HepG2 (cell line): ENCODE measurements around the gene MED12L. TPM values are rescaled to one million over a fixed set of nuclear protein-coding genes. Genes with fewer than 3 reads are reported as not detected.

Source experiments
- AGO1 ChIP-seq: fragments of 200-400 bp; formaldehyde crosslinking; IDR thresholded peaks from 2 replicates; pipeline ENCODE4 v1.6.1; 2017; ENCODE audit warnings: mild to moderate bottlenecking, low read depth, low read length, moderate library complexity; ENCODE audit not compliant: poor library complexity, severe bottlenecking
- AKAP8 ChIP-seq: sonication (generic); formaldehyde crosslinking; IDR thresholded peaks from 2 replicates; pipeline ENCODE4 v1.5.1; 2020; ENCODE audit warnings: mild to moderate bottlenecking, missing genetic modification reagents
- BORCS8-MEF2B ChIP-seq: sonication (generic); formaldehyde crosslinking; IDR thresholded peaks from 2 replicates; pipeline ENCODE4 v1.8.0; 2022; ENCODE audit warnings: mild to moderate bottlenecking, missing genetic modification reagents
- DPF2 ChIP-seq: sonication (generic); formaldehyde crosslinking; IDR thresholded peaks from 2 replicates; pipeline ENCODE4 v1.4.0; 2020; ENCODE audit warnings: mild to moderate bottlenecking, low read depth, missing genetic modification reagents, borderline replicate concordance
- FOXK1 ChIP-seq: sonication (generic); formaldehyde crosslinking; IDR thresholded peaks from 2 replicates; pipeline ENCODE4 v1.4.0; 2020; ENCODE audit warnings: low read depth, missing genetic modification reagents, borderline replicate concordance
- HMG20B ChIP-seq: conservative IDR thresholded peaks from 2 replicates; pipeline ENCODE4 v1.6.1; 2016; ENCODE audit warnings: missing genetic modification reagents, missing compliant biosample characterization
- KLF9 ChIP-seq: IDR thresholded peaks from 2 replicates; pipeline ENCODE4 v1.6.1; 2016; ENCODE audit warnings: low read depth
- MBD4 ChIP-seq: IDR thresholded peaks from 2 replicates; pipeline ENCODE4 v1.6.1; 2012; ENCODE audit warnings: low read length, inconsistent platforms, borderline replicate concordance
- NFIC ChIP-seq: IDR thresholded peaks from 2 replicates; pipeline ENCODE4 v1.6.1; 2012; ENCODE audit warnings: mild to moderate bottlenecking, low read length, inconsistent platforms
- SOX13 ChIP-seq, 3 experiments: fragments of 450-650 bp in 1 of 3; sonication (generic) in 1 of 3; formaldehyde crosslinking in 1 of 3; IDR thresholded peaks in 2 of 3; conservative IDR thresholded peaks in 1 of 3; 2 replicates each; pipeline versions ENCODE4 v1.5.0 to v1.6.1; 2016 to 2020; ENCODE audit warnings: antibody characterized with exemption in 1 of 3, mild to moderate bottlenecking in 1 of 3, missing compliant biosample characterization in 1 of 3, missing genetic modification reagents in 1 of 3, moderate library complexity in 1 of 3
- ZBTB26 ChIP-seq: IDR thresholded peaks from 2 replicates; pipeline ENCODE4 v1.6.1; 2016; ENCODE audit warnings: missing compliant biosample characterization, missing genetic modification reagents, borderline replicate concordance
- ZFY ChIP-seq: sonication (generic); formaldehyde crosslinking; IDR thresholded peaks from 2 replicates; pipeline ENCODE4 v1.4.0; 2020; ENCODE audit warnings: missing genetic modification reagents
- ZNF766 ChIP-seq: sonication (generic); formaldehyde crosslinking; IDR thresholded peaks from 2 replicates; pipeline ENCODE4 v1.5.0; 2020; ENCODE audit warnings: missing genetic modification reagents, borderline replicate concordance
- ZNF777 ChIP-seq: sonication (generic); formaldehyde crosslinking; IDR thresholded peaks from 2 replicates; pipeline ENCODE4 v1.4.0; 2020; ENCODE audit warnings: missing genetic modification reagents
- polyA plus RNA-seq, 8 experiments: library from polyadenylated mRNA; depleted of rRNA in 3 of 8; stranded (reverse) in 7 of 8; unstranded in 1 of 8; fragments of >200 nt; fragmentation: Illumina TruSeq in 4 of 8; extraction: Trizol in 4 of 8; gene quantifications; 2 replicates each; pipeline versions ENCODE4 v1.2.1 to v1.2.3, GENCODE V29; 2011 to 2016; ENCODE audit warnings: low read depth in 4 of 8, missing spikeins in 1 of 8, mixed read lengths in 1 of 8; ENCODE audit not compliant: insufficient read depth in 1 of 8
- total RNA-seq, 5 experiments: library from RNA; depleted of rRNA; stranded (reverse); fragments of >200 nt; fragmentation: Illumina TruSeq; extraction: Trizol; gene quantifications; 2 replicates each; pipeline ENCODE4 v1.2.3, GENCODE V29; 2016; ENCODE audit warnings: low read depth in 1 of 5
- TF ChIP-seq, protein P1 (sequence below): IDR thresholded peaks from 2 replicates; pipeline ENCODE4 v1.6.1; 2016
- TF ChIP-seq, protein P2 (sequence below): sonication (generic); IDR thresholded peaks from 2 replicates; pipeline ENCODE4 v1.6.1; 2016; ENCODE audit warnings: low read depth, borderline replicate concordance
- TF ChIP-seq, protein P3 (sequence below): sonication (generic); formaldehyde crosslinking; IDR thresholded peaks from 2 replicates; pipeline ENCODE4 v1.8.0; 2023; ENCODE audit warnings: mild to moderate bottlenecking, missing genetic modification reagents
- TF ChIP-seq, protein P4 (sequence below): sonication (generic); formaldehyde crosslinking; IDR thresholded peaks from 2 replicates; pipeline ENCODE4 v1.5.1; 2020; ENCODE audit warnings: mild to moderate bottlenecking, moderate library complexity, missing genetic modification reagents

Gene MED12L
- total and polyA plus RNA-seq, 2 of the 13 experiments (the other 11 are each of a cell fraction or from before 2014, with no cell fraction given): 0.07 to 0.64 TPM

GRCh38 chr3:151178208-151178845 is 92.9 kb downstream of the MED12L start (continued):
- TF ChIP-seq ZBTB26 (CRISPR knock-in tag) (no peak), NFIC (peak; percentile 74), AKAP8 (no peak), ZNF766 (CRISPR knock-in tag) (no peak), AGO1 (no peak), KLF9 (CRISPR knock-in tag) (no peak), HMG20B (no peak), ZNF777 (CRISPR knock-in tag) (no peak), ZFY (no peak), DPF2 (peak; percentile 72), FOXK1 (CRISPR knock-in tag) (peak; percentile 62; the same call in 1 of the 2 replicates), BORCS8-MEF2B (CRISPR knock-in tag) (no peak), SOX13 (IDR thresholded peaks at IDR 0.05) (peak; percentile 97), SOX13 (CRISPR knock-in tag; conservative IDR thresholded peaks at IDR 0.05 in 1 of 2, IDR thresholded peaks at IDR 0.05 in 1 of 2) (peak in 1 of 2 experiments; percentile 99; a peak in 2 of 4 replicates), MBD4 (no peak)
- TF ChIP-seq, protein P1, sequence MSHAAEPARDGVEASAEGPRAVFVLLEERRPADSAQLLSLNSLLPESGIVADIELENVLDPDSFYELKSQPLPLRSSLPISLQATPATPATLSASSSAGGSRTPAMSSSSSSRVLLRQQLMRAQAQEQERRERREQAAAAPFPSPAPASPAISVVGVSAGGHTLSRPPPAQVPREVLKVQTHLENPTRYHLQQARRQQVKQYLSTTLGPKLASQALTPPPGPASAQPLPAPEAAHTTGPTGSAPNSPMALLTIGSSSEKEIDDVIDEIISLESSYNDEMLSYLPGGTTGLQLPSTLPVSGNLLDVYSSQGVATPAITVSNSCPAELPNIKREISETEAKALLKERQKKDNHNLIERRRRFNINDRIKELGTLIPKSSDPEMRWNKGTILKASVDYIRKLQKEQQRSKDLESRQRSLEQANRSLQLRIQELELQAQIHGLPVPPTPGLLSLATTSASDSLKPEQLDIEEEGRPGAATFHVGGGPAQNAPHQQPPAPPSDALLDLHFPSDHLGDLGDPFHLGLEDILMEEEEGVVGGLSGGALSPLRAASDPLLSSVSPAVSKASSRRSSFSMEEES: no peak
- TF ChIP-seq, protein P2, sequence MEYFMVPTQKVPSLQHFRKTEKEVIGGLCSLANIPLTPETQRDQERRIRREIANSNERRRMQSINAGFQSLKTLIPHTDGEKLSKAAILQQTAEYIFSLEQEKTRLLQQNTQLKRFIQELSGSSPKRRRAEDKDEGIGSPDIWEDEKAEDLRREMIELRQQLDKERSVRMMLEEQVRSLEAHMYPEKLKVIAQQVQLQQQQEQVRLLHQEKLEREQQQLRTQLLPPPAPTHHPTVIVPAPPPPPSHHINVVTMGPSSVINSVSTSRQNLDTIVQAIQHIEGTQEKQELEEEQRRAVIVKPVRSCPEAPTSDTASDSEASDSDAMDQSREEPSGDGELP: no peak
- TF ChIP-seq, protein P3, sequence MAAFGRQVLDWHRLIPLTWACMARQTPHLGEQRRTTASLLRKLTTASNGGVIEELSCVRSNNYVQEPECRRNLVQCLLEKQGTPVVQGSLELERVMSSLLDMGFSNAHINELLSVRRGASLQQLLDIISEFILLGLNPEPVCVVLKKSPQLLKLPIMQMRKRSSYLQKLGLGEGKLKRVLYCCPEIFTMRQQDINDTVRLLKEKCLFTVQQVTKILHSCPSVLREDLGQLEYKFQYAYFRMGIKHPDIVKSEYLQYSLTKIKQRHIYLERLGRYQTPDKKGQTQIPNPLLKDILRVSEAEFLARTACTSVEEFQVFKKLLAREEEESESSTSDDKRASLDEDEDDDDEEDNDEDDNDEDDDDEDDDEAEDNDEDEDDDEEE (CRISPR knock-in tag): no peak
- TF ChIP-seq, protein P4, sequence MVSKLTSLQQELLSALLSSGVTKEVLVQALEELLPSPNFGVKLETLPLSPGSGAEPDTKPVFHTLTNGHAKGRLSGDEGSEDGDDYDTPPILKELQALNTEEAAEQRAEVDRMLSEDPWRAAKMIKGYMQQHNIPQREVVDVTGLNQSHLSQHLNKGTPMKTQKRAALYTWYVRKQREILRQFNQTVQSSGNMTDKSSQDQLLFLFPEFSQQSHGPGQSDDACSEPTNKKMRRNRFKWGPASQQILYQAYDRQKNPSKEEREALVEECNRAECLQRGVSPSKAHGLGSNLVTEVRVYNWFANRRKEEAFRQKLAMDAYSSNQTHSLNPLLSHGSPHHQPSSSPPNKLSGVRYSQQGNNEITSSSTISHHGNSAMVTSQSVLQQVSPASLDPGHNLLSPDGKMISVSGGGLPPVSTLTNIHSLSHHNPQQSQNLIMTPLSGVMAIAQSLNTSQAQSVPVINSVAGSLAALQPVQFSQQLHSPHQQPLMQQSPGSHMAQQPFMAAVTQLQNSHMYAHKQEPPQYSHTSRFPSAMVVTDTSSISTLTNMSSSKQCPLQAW (CRISPR knock-in tag): peak; percentile 74
